ENCODE data around the gene RIN2.

The RIN2 gene

DNA sequence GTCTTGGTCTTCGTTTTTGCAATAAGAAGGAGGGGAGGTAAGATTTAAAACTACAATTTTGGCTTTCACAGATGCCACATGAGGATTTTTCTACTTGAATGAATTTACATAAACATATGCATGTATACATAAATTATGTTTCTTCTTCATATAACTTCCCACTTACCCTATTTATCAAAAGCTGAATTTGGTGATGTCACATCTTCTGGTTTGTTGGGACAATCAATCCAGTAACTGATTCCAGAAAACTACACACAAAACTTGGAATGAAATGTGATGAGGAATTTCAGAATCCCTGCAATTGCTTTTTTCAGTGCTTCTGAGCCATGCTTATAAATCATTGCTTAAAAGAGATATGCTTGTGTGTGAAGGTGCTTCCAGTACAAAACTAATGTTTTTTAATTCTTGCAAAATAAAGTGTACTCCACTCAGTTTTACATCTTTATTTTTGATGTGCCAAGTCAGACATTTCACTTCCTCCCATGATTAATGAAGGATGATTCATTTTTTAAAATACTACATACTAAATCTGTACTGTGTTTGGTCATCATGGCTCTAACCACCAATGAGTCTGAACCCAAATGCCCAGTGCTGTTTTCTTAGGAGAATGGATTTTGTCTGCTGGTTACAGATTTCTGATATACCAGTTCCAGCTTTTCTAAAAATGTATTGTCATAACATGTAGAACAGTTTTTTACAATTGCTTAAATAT is 32.1 kb upstream of the RIN2 start:
- no peak for FAIRE-seq

DNA sequence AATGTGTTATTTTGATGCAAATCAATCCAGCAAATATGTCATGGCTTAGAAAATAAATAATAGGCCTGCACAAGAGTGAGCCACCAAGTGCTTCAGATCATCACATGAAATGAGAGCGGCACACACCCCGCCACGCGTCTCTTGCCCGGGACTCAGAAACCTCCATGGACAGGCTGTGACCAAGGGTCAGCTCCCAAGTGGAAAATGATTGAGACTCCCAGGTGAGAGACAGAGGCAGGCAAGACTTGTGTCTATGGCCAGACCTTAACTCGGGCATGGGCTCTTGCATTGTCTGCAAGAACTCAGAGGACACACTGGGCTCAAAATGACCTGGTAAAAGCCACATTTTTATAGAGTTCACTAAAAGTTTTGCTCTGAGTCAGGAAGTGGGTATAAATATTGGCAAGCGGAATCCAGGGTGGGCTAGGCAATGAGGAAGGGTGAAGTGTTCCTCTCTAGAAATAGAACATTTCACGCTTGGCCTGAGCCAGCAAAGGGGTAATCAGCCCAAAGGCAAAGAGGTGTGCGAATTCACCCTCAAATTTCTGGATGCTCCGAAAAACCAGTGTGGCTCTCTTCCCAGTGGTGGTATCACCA is 30.7 kb upstream of the RIN2 start:
- TF ChIP-seq, protein P1, sequence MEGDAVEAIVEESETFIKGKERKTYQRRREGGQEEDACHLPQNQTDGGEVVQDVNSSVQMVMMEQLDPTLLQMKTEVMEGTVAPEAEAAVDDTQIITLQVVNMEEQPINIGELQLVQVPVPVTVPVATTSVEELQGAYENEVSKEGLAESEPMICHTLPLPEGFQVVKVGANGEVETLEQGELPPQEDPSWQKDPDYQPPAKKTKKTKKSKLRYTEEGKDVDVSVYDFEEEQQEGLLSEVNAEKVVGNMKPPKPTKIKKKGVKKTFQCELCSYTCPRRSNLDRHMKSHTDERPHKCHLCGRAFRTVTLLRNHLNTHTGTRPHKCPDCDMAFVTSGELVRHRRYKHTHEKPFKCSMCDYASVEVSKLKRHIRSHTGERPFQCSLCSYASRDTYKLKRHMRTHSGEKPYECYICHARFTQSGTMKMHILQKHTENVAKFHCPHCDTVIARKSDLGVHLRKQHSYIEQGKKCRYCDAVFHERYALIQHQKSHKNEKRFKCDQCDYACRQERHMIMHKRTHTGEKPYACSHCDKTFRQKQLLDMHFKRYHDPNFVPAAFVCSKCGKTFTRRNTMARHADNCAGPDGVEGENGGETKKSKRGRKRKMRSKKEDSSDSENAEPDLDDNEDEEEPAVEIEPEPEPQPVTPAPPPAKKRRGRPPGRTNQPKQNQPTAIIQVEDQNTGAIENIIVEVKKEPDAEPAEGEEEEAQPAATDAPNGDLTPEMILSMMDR (IDR thresholded peaks at IDR 0.05; ENCODE audit: insufficient read depth, missing control alignments) = no peak
- no peak for DNase-seq (ENCODE audit: insufficient read length, low spot score)
- no peak for FAIRE-seq

More for the DNA sequence above, 32.1 kb upstream of the RIN2 start:
- DNase-seq (ENCODE audit: insufficient read length, low spot score) = no peak
- TF ChIP-seq, protein P1 (IDR thresholded peaks at IDR 0.05; ENCODE audit: insufficient read depth, missing control alignments) = no peak

DNA sequence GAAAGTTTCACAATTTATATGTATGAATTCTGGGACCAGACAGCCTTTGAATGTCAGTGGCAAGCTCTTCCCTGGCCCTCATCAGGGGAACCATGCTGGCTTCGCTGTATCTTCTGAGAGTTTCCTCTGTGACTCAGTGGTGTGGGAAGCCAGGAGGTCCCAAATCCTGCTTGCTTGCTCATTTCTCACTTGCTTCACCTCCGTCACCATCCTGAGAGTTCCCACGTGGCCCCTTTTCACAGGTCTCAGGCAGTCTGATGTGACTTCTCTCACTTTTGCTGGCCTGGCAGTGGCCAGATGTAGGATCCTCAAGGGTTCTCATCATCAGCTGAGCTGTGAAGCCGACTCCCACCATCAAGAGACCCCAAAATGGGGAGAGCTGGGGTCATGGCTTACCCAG is 28.4 kb upstream of the RIN2 start:
- TF ChIP-seq, protein P1 (IDR thresholded peaks at IDR 0.05; ENCODE audit: insufficient read depth, missing control alignments) = no peak
- FAIRE-seq (no peak), DNase-seq (ENCODE audit: insufficient read length, low spot score) (no peak)

DNA sequence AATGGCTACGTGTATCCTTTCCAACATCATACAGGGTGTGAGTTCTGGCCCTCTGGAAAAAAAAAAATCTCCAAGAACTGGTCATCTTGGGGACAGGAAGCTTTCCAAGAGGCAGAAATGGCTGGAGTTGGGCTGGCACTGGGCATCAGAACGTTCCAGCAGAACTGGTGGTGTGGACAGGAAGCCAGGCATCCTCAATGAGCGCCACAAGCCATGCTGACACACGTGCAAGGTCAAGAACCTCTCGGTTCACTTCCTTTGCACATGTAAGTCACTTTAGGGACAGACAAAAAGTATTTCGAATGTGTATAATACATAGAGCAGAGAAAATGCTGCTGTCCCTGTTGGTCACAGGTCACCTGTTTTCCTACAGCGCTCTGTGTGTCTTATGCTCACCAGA is 27.4 kb upstream of the RIN2 start:
- TF ChIP-seq, protein P1 (IDR thresholded peaks at IDR 0.05; ENCODE audit: insufficient read depth, missing control alignments) = no peak
- no peak for FAIRE-seq
- DNase-seq (ENCODE audit: insufficient read length, low spot score) = no peak

DNA sequence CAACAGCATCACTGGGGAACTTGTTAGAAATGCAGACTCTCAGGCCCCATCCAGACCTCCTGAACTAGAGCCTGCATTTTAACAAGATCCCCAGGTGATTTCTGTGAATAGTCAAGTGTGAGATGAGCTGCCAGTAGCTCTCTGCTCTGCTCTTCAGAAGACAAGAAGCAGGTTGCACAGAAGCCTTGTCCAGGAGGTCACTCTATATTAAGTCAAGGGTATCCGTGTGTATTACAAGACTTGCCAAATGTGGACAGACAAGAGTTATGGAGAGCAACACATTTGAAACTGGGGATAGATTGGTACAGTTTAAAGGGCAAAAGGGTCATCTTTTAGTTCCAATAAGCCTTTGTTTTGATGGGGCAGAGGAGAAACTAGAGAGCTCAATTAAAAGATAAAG is 23.2 kb upstream of the RIN2 start:
- FAIRE-seq = no peak
- no peak for DNase-seq (ENCODE audit: insufficient read length, low spot score)
- TF ChIP-seq, protein P1 (IDR thresholded peaks at IDR 0.05; ENCODE audit: insufficient read depth, missing control alignments) = no peak

DNA sequence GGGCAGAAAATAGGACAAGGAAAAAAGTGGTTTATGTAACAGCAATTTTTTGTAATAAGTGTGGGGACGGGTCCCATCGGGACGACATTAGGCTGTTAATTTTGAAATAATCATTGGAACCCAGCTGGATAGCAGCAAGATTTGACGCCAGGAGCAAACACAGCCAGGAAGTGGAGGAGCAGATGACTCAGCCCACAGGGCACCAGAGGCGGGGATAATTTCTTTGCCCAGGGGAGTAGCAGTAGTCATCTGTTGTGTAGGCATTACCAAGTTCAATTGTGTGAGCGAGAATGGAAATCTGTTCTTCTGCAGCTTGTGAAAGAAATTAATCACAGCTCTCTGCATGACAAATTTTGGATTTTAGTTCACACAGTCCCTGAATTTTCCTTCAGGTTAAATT is 22.6 kb upstream of the RIN2 start:
- FAIRE-seq (no peak), DNase-seq (ENCODE audit: insufficient read length, low spot score) (no peak)
- TF ChIP-seq, protein P1 (IDR thresholded peaks at IDR 0.05; ENCODE audit: insufficient read depth, missing control alignments) = no peak

DNA sequence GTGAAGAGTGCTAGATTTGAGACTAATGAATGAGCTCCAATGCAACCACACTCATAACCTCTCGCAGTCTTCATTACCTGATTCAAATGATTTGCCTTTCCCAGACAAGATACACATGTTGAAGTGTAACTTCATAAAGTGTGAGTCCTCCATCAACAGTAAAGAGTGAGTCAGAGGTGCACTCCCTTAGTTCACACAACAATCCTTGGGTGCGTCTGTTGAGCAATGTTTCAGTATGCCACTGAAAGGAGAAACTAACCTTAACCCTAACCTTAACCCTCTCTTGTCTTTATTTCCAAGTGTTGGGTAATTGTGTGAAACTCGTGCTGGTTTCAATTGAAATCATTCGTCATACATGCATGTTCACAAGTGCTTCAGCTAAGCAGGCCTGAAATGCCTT is 21.0 kb upstream of the RIN2 start:
- TF ChIP-seq, protein P1 (IDR thresholded peaks at IDR 0.05; ENCODE audit: insufficient read depth, missing control alignments) = no peak
- DNase-seq (ENCODE audit: insufficient read length, low spot score) (no peak), FAIRE-seq (no peak)

Measured in D721Med (cell line).